Ovary (tissue), 9 donors: ENCODE results near the gene CABP4. TPM values are rescaled to one million over a fixed set of nuclear protein-coding genes. Genes with fewer than 3 reads are reported as not detected.
"Not testable (repeated sequence)": the region's sequence is repeated elsewhere in the genome, so short reads cannot be mapped to it uniquely, and the experiment has no call there.

Experiments
- DNase-seq, 5 donors: peaks; one replicate each; pipeline ENCODE4 v3.0.0-alpha.2; 2019 to 2020
- H3K27ac ChIP-seq, 2 donors: fragments of 200-600 bp; one replicate each; pipeline versions ENCODE4 v1.5.1 to v1.8.0; 2019 to 2022
- H3K27me3 ChIP-seq: fragments of 200-600 bp; one replicate; pipeline ENCODE4 v1.8.0; 2022
- H3K36me3 ChIP-seq: fragments of 200-600 bp; sonication (generic); one replicate; pipeline ENCODE4 v1.5.1; 2019
- H3K4me1 ChIP-seq: one replicate; pipeline ENCODE4 v1.8.1; 2013; ENCODE audit warnings: mild to moderate bottlenecking, moderate library complexity; ENCODE audit not compliant: insufficient read depth
- H3K4me3 ChIP-seq: fragments of 200-600 bp; sonication (generic); one replicate; pipeline ENCODE4 v1.5.1; 2017
- H3K9me3 ChIP-seq, 2 donors: fragments of 200-600 bp in 1 of 2; sonication (generic) in 1 of 2; one replicate each; pipeline versions ENCODE4 v1.5.1 to v1.8.1; 2013 to 2019; ENCODE audit warnings: mild to moderate bottlenecking in 1 of 2, moderate library complexity in 1 of 2
- CTCF ChIP-seq, 3 donors: fragments of 450-650 bp in 2 of 3; fragments of 200-600 bp in 1 of 3; IDR thresholded peaks; one replicate each; pipeline versions ENCODE4 v1.5.1 to v1.8.0; 2016 to 2022; ENCODE audit warnings: antibody characterized with exemption in 3 of 3, mild to moderate bottlenecking in 1 of 3
- EP300 ChIP-seq: sonication (generic); formaldehyde crosslinking; IDR thresholded peaks from one replicate; pipeline ENCODE4 v1.6.1; 2017; ENCODE audit warnings: antibody characterized with exemption
- POLR2A ChIP-seq: fragments of 450-650 bp; IDR thresholded peaks from one replicate; pipeline ENCODE4 v1.6.1; 2017; ENCODE audit warnings: antibody characterized with exemption, mild to moderate bottlenecking, moderate library complexity
- WGBS, 3 donors: extraction: QIAGEN DNeasy Blood & Tissue Kit in 1 of 3; methylation state at CpG; one replicate each; pipeline versions ENCODE4 v1.1.5 to v1.1.7; 2013 to 2017; 5-methylcytosine and 5-hydroxymethylcytosine counted together
- intact Hi-C, 4 donors: fragments of 100-400 bp; cut with DNase I; formaldehyde crosslinking; loops; one replicate each; pipeline versions ENCODE4 v1.11.0 to v1.15.1; 2022 to 2023
- polyA plus RNA-seq, 2 donors: library from polyadenylated mRNA; stranded (reverse); fragments of 200-250 nt in 1 of 2; fragments of 350-450 nt in 1 of 2; fragmentation: Illumina TruSeq in 1 of 2; extraction: RNeasy Lipid Tissue Mini Kit (QIAGEN cat#74804) in 1 of 2; gene quantifications; one replicate each; pipeline ENCODE4 v1.2.3, GENCODE V29; 2013 to 2014
- total RNA-seq, 7 donors: library from RNA; depleted of rRNA in 2 of 7; stranded (reverse); fragments of >200 nt in 2 of 7; fragmentation: NEBNext Ultra II Directional in 3 of 7; extraction: Animal tissue kit (Norgen Biotek cat#: 25700) in 3 of 7; gene quantifications; one replicate each; pipeline versions ENCODE4 v1.1.0 to v1.2.4, GENCODE V29; 2016 to 2023
- donor health status: DM: no; HTN: no; CAD: no; lungs with moderate emphysema.
- donor health status: DM: no; HTN: no; CAD: no.
- donor health status: Bipolar disorder and iron deficiency.
- donor health status: DM: yes; HTN: yes; CAD: no.
- donor health status: DM: no; HTN: no; CAD: no.
- donor health status: DM: yes; HTN: yes; CAD: no.

CABP4 gene
- total and polyA plus RNA-seq, 9 donors, result 0.13 to 2.1 (median 1.0) TPM; not detected in 1

GRCh38 chr11:67482275-67482826 is 27.2 kb downstream of the CABP4 start:
- H3K4me1 ChIP-seq, result peaks cover 9% of the 10 kb centered on the region
- no peaks in the 10 kb centered on the region for H3K36me3 ChIP-seq
- DNase-seq, result peak in 2 of 5 donors; percentile 21 to 50
- peak overlapping the region in 1 of 2 donors; percentile 82 for H3K27ac ChIP-seq
- H3K27me3 ChIP-seq, result no peaks in the 10 kb centered on the region
- intact Hi-C loops, result no loop called here
- no peaks in the 10 kb centered on the region for H3K9me3 ChIP-seq
- 26 to 40% (median 37%) methylated on average over 19 of the region's 19 CpGs for WGBS, 3 donors
- no peak for TF ChIP-seq EP300
- TF ChIP-seq POLR2A, result no peak
- TF ChIP-seq CTCF (IDR thresholded peaks at IDR 0.05), result no peak
- H3K4me3 ChIP-seq, result peak overlapping the region; percentile 42

GRCh38 chr11:67482827-67483798 is 28.0 kb downstream of the CABP4 start, which contains the start of gene AIP:
TSS of gene AIP (plus strand) at chr11:67483026. CDS start at chr11:67483159, 133 bp downstream.
- H3K4me3 ChIP-seq, result peak within 1 kb of the TSS; percentile 42
- no peaks in the 10 kb centered on the region for H3K27me3 ChIP-seq
- peak within 1 kb of the TSS; percentile 65 to 82 for H3K27ac ChIP-seq
- DNase-seq, result peak; percentile 96 to 98 (median 97)
- intact Hi-C loops, result no loop called here
- 7 to 8% (median 8%) methylated on average over 60 of the region's 60 CpGs for WGBS, 3 donors
- H3K4me1 ChIP-seq, result peaks cover 9% of the 10 kb centered on the region
- no peaks in the 10 kb centered on the region for H3K9me3 ChIP-seq
- TF ChIP-seq CTCF (IDR thresholded peaks at IDR 0.05), result peak; percentile 10 to 72 (median 47)
- TF ChIP-seq POLR2A, result peak; percentile 60
- TF ChIP-seq EP300, result no peak
- no peaks in the 10 kb centered on the region for H3K36me3 ChIP-seq

- intact Hi-C loops, result no loop called here
- Histone ChIP-seq H3K4me3 (no peak overlapping the region), H3K27ac (no peak overlapping the region), H3K27me3 (no peaks in the 10 kb centered on the region), H3K36me3 (no peaks in the 10 kb centered on the region), H3K4me1 (peaks cover 9% of the 10 kb centered on the region), H3K9me3 (no peaks in the 10 kb centered on the region)
- TF ChIP-seq POLR2A (no peak), EP300 (no peak), CTCF (IDR thresholded peaks at IDR 0.05) (no peak)
- 81 to 90% (median 84%) methylated on average over 16 of the region's 16 CpGs for WGBS, 3 donors
- peak in 3 of 5 donors; percentile 28 to 44 (median 40) for DNase-seq
Measured at GRCh38 chr11:67483831-67484665, 28.9 kb downstream of the CABP4 start.

- Histone ChIP-seq H3K36me3 (no peaks in the 10 kb centered on the region), H3K27ac (no peak overlapping the region), H3K27me3 (no peaks in the 10 kb centered on the region), H3K9me3 (no peaks in the 10 kb centered on the region), H3K4me3 (no peak overlapping the region), H3K4me1 (peaks cover 9% of the 10 kb centered on the region)
- peak in 2 of 5 donors; percentile 20 to 29 for DNase-seq
- TF ChIP-seq POLR2A (no peak), EP300 (no peak), CTCF (IDR thresholded peaks at IDR 0.05) (no peak)
- 77 to 87% (median 79%) methylated on average over 11 of the region's 11 CpGs for WGBS, 3 donors
- intact Hi-C loops, result no loop called here
Measured at GRCh38 chr11:67484847-67485311, 29.7 kb downstream of the CABP4 start.

- H3K27me3 ChIP-seq, intact Hi-C loops, H3K9me3 ChIP-seq, H3K27ac ChIP-seq, H3K4me1 ChIP-seq, H3K4me3 ChIP-seq, H3K36me3 ChIP-seq: not testable (repeated sequence)
- WGBS, 3 donors, result 88 to 95% (median 92%) methylated on average over 7 of the region's 7 CpGs
- peak in 1 of 5 donors; percentile 26 for DNase-seq
Measured at GRCh38 chr11:67485873-67486361, 30.8 kb downstream of the CABP4 start.
